GM23338 (cell line): ENCODE data around the gene KDELR1. TPM values are rescaled to one million over a fixed set of nuclear protein-coding genes. Genes with fewer than 3 reads are reported as not detected.

ENCODE experiments used
- ATAC-seq: fragments of 200-7000 bp; cut with Tn5 transposase; 3 replicates; pipeline ENCODE4 v1.9.1; 2020
- DNase-seq: peaks from one replicate; pipeline ENCODE4 v3.0.0-alpha.2; 2015; ENCODE audit warnings: low spot score
- H2AFZ ChIP-seq: fragments of 200-600 bp; sonication (generic); 2 replicates; pipeline ENCODE4 v1.8.0; 2016; ENCODE audit warnings: antibody characterized with exemption, mild to moderate bottlenecking, moderate library complexity
- H3F3A ChIP-seq: fragments of 200-600 bp; sonication (generic); replicated peaks from 2 replicates; pipeline ENCODE4 v1.8.0; 2017; ENCODE audit warnings: antibody characterized with exemption, mixed run types, low read depth
- H3K27ac ChIP-seq: fragments of 200-600 bp; sonication (generic); 2 replicates; pipeline ENCODE4 v1.6.1; 2016; ENCODE audit warnings: low read depth
- H3K27me3 ChIP-seq: fragments of 200-600 bp; sonication (generic); 2 replicates; pipeline ENCODE4 v1.8.0; 2016; ENCODE audit warnings: mild to moderate bottlenecking, mixed run types, moderate library complexity; ENCODE audit not compliant: insufficient read depth
- H3K36me3 ChIP-seq: fragments of 200-600 bp; sonication (generic); 2 replicates; pipeline ENCODE4 v1.8.0; 2016; ENCODE audit warnings: mild to moderate bottlenecking; ENCODE audit not compliant: insufficient read depth
- H3K4me1 ChIP-seq: fragments of 200-600 bp; sonication (generic); 2 replicates; pipeline ENCODE4 v1.8.0; 2016; ENCODE audit warnings: mild to moderate bottlenecking, moderate library complexity; ENCODE audit not compliant: insufficient read depth
- H3K4me2 ChIP-seq: fragments of 200-600 bp; sonication (generic); 2 replicates; pipeline ENCODE4 v1.7.1; 2017; ENCODE audit warnings: mixed run types
- H3K4me3 ChIP-seq: fragments of 200-600 bp; sonication (generic); 2 replicates; pipeline ENCODE4 v1.6.1; 2016; ENCODE audit warnings: mixed run types
- H3K79me2 ChIP-seq: fragments of 200-600 bp; sonication (generic); replicated peaks from 2 replicates; pipeline ENCODE4 v1.8.0; 2017; ENCODE audit warnings: mild to moderate bottlenecking; ENCODE audit not compliant: insufficient read depth
- H3K9me2 ChIP-seq: fragments of 200-600 bp; sonication (generic); 2 replicates; pipeline ENCODE4 v1.8.0; 2017; ENCODE audit not compliant: insufficient read depth
- H4K20me1 ChIP-seq: fragments of 200-600 bp; sonication (generic); replicated peaks from 2 replicates; pipeline ENCODE4 v1.8.0; 2017; ENCODE audit warnings: mild to moderate bottlenecking; ENCODE audit not compliant: insufficient read depth
- H3K27ac Mint-ChIP-seq: 2 replicates; pipeline ENCODE4 v1.8.0; 2020; ENCODE audit warnings: inconsistent platforms, mild to moderate bottlenecking, moderate library complexity, mixed read lengths
- H3K27me3 Mint-ChIP-seq: 3 replicates; pipeline ENCODE4 v1.8.0; 2022; ENCODE audit warnings: low read depth, mild to moderate bottlenecking, moderate library complexity, mixed read lengths, inconsistent platforms; ENCODE audit not compliant: insufficient read depth, poor library complexity
- H3K36me3 Mint-ChIP-seq: 3 replicates; pipeline ENCODE4 v1.8.0; 2021; ENCODE audit warnings: low read depth, mild to moderate bottlenecking, inconsistent platforms, moderate library complexity, mixed read lengths
- H3K4me1 Mint-ChIP-seq: 3 replicates; pipeline ENCODE4 v1.8.0; 2020; ENCODE audit warnings: mild to moderate bottlenecking, inconsistent platforms, mixed read lengths
- H3K4me3 Mint-ChIP-seq: 3 replicates; pipeline ENCODE4 v1.8.0; 2021; ENCODE audit warnings: moderate library complexity, mild to moderate bottlenecking, inconsistent platforms, mixed read lengths
- H3K9me3 Mint-ChIP-seq: 3 replicates; pipeline ENCODE4 v1.8.0; 2020; ENCODE audit warnings: moderate library complexity, mild to moderate bottlenecking, inconsistent platforms, mixed read lengths
- EZH2 ChIP-seq: fragments of 200-600 bp; sonication (generic); IDR thresholded peaks from one replicate; pipeline ENCODE4 v1.8.0; 2017; ENCODE audit warnings: antibody characterized with exemption, mild to moderate bottlenecking, low read depth; ENCODE audit not compliant: unreplicated experiment
- EZH2phosphoT487 ChIP-seq: fragments of 200-600 bp; sonication (generic); IDR thresholded peaks from one replicate; pipeline ENCODE4 v1.8.1; 2018; ENCODE audit warnings: antibody characterized with exemption; ENCODE audit not compliant: unreplicated experiment
- polyA plus RNA-seq: library from polyadenylated mRNA; unstranded; fragments of >200 nt; fragmentation: Nextera tagmentation; extraction: Ambion mirVana; gene quantifications from 2 replicates; pipeline ENCODE4 v1.2.1, GENCODE V29; 2016
- total RNA-seq: library from RNA; depleted of rRNA; stranded (reverse); fragments of >200 nt; shearing (Covaris generic); gene quantifications from 2 replicates; pipeline ENCODE4 v1.2.3, GENCODE V29; 2014
- TF ChIP-seq, protein P1 (sequence below), 2 experiments: fragments of 200-600 bp in 1 of 2; sonication (generic) in 1 of 2; conservative IDR thresholded peaks; 2 replicates each; pipeline versions ENCODE4 v1.5.1 to v1.6.1; 2016 to 2017; ENCODE audit warnings: antibody characterized with exemption in 2 of 2, low read depth in 2 of 2, mild to moderate bottlenecking in 2 of 2, moderate library complexity in 1 of 2
- TF ChIP-seq, protein P2 (sequence below): fragments of 250-450 bp; sonication (Bioruptor Pico); IDR thresholded peaks from 2 replicates; pipeline ENCODE4 v1.5.0; 2020; ENCODE audit warnings: mild to moderate bottlenecking, moderate library complexity

KDELR1 gene
- total and polyA plus RNA-seq, 2 experiments from 2014 or later: 176 to 184 TPM

DNA sequence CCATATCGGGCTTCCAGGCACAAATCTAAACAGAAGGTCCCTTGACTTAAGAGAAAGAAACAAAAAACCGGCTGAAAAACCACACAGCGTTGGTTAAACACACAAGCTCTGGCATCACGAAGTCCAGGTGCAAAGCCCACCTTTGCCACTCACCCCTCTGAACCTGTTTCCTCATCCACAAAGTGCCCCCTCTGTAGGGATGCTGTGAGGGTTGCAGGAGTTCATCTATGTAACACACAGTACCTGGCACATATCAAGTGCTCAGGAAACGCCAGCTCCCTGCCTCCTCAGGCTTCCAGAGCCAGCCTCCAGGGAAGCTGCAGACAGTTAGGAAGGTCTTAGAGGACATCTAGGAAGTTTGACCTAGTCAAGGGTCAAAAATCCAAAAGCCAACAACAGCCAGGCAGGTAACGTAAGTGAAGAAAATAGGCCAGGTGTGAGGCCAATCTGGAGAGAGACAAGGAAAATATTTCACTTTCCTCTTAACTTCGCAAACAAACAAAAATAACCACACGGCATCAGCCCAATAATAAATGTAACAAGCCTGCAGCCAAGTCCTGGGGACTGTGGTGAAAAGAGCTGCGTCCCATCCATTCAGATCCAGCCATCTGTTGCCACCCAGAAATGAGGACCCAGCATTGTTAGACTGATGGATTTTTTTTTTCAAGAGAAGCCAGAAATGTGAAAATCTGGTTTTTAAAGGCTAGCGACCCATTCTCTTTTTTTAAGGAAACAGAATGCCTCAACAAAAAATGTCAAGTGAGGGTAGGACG is 10.0 kb downstream of the KDELR1 start:
- no peak overlapping the region; the same call in 1 of the 2 replicates for H3K27ac Mint-ChIP-seq
- Histone ChIP-seq H4K20me1 (no peaks in the 10 kb centered on the region; the same call in 1 of the 2 replicates), H3K9me2 (no peaks in the 10 kb centered on the region), H2AFZ (no peak overlapping the region), H3K4me3 (no peak overlapping the region), H3F3A (peaks cover 11% of the 10 kb centered on the region; the same call in 1 of the 2 replicates), H3K27ac (no peak overlapping the region), H3K36me3 (peaks cover 22% of the 10 kb centered on the region), H3K4me2 (no peak overlapping the region), H3K27me3 (no peaks in the 10 kb centered on the region), H3K4me1 (no peaks in the 10 kb centered on the region), H3K79me2 (no peaks in the 10 kb centered on the region)
- H3K4me1 Mint-ChIP-seq: no peaks in the 10 kb centered on the region
- peaks cover 51% of the 10 kb centered on the region for H3K36me3 Mint-ChIP-seq
- H3K4me3 Mint-ChIP-seq: no peak overlapping the region
- H3K27me3 Mint-ChIP-seq: peaks cover 7% of the 10 kb centered on the region
- H3K9me3 Mint-ChIP-seq: no peaks in the 10 kb centered on the region
- no peak for TF ChIP-seq EZH2phosphoT487
- TF ChIP-seq EZH2: no peak
- TF ChIP-seq, protein P1, sequence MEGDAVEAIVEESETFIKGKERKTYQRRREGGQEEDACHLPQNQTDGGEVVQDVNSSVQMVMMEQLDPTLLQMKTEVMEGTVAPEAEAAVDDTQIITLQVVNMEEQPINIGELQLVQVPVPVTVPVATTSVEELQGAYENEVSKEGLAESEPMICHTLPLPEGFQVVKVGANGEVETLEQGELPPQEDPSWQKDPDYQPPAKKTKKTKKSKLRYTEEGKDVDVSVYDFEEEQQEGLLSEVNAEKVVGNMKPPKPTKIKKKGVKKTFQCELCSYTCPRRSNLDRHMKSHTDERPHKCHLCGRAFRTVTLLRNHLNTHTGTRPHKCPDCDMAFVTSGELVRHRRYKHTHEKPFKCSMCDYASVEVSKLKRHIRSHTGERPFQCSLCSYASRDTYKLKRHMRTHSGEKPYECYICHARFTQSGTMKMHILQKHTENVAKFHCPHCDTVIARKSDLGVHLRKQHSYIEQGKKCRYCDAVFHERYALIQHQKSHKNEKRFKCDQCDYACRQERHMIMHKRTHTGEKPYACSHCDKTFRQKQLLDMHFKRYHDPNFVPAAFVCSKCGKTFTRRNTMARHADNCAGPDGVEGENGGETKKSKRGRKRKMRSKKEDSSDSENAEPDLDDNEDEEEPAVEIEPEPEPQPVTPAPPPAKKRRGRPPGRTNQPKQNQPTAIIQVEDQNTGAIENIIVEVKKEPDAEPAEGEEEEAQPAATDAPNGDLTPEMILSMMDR (conservative IDR thresholded peaks at IDR 0.05; ENCODE audit: low read depth in 2 of 2): peak in 1 of 2 experiments; percentile 41; a peak in 3 of 4 replicates
- TF ChIP-seq, protein P2, sequence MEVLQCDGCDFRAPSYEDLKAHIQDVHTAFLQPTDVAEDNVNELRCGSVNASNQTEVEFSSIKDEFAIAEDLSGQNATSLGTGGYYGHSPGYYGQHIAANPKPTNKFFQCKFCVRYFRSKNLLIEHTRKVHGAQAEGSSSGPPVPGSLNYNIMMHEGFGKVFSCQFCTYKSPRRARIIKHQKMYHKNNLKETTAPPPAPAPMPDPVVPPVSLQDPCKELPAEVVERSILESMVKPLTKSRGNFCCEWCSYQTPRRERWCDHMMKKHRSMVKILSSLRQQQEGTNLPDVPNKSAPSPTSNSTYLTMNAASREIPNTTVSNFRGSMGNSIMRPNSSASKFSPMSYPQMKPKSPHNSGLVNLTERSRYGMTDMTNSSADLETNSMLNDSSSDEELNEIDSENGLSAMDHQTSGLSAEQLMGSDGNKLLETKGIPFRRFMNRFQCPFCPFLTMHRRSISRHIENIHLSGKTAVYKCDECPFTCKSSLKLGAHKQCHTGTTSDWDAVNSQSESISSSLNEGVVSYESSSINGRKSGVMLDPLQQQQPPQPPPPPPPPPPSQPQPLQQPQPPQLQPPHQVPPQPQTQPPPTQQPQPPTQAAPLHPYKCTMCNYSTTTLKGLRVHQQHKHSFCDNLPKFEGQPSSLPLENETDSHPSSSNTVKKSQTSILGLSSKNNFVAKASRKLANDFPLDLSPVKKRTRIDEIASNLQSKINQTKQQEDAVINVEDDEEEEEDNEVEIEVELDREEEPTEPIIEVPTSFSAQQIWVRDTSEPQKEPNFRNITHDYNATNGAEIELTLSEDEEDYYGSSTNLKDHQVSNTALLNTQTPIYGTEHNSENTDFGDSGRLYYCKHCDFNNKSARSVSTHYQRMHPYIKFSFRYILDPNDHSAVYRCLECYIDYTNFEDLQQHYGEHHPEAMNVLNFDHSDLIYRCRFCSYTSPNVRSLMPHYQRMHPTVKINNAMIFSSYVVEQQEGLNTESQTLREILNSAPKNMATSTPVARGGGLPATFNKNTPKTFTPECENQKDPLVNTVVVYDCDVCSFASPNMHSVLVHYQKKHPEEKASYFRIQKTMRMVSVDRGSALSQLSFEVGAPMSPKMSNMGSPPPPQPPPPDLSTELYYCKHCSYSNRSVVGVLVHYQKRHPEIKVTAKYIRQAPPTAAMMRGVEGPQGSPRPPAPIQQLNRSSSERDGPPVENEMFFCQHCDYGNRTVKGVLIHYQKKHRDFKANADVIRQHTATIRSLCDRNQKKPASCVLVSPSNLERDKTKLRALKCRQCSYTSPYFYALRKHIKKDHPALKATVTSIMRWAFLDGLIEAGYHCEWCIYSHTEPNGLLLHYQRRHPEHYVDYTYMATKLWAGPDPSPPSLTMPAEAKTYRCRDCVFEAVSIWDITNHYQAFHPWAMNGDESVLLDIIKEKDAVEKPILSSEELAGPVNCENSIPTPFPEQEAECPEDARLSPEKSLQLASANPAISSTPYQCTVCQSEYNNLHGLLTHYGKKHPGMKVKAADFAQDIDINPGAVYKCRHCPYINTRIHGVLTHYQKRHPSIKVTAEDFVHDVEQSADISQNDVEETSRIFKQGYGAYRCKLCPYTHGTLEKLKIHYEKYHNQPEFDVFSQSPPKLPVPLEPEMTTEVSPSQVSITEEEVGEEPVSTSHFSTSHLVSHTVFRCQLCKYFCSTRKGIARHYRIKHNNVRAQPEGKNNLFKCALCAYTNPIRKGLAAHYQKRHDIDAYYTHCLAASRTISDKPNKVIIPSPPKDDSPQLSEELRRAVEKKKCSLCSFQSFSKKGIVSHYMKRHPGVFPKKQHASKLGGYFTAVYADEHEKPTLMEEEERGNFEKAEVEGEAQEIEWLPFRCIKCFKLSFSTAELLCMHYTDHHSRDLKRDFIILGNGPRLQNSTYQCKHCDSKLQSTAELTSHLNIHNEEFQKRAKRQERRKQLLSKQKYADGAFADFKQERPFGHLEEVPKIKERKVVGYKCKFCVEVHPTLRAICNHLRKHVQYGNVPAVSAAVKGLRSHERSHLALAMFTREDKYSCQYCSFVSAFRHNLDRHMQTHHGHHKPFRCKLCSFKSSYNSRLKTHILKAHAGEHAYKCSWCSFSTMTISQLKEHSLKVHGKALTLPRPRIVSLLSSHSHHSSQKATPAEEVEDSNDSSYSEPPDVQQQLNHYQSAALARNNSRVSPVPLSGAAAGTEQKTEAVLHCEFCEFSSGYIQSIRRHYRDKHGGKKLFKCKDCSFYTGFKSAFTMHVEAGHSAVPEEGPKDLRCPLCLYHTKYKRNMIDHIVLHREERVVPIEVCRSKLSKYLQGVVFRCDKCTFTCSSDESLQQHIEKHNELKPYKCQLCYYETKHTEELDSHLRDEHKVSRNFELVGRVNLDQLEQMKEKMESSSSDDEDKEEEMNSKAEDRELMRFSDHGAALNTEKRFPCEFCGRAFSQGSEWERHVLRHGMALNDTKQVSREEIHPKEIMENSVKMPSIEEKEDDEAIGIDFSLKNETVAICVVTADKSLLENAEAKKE: no peak
- DNase-seq: peak; percentile 56
- peak; percentile 85 for ATAC-seq
